Stimulated activated CD4-positive, alpha-beta T cell treated with anti-CD3 and anti-CD28 coated beads, Interleukin-12 subunit alpha, Interleukin-12 subunit beta, amount 100 ng/mL, for 24 hours (primary cell): ENCODE measurements around the gene PDE4D.
"Not testable (repeated sequence)": the region's sequence is repeated elsewhere in the genome, so short reads cannot be mapped to it uniquely, and the experiment has no call there.

Experiments
- DNase-seq, 2 experiments: peaks; one replicate each; pipeline ENCODE4 v3.0.0-alpha.2; 2020; ENCODE audit warnings: low read depth in 2 of 2

PDE4D gene

GRCh38 chr5:59471463-59471862, 422.1 kb downstream of the PDE4D start:
- no peak for DNase-seq

- no peak for DNase-seq
These were observed 425.6 kb downstream of the PDE4D start for GRCh38 chr5:59467969-59468368.

GRCh38 chr5:59466271-59466670, 427.3 kb downstream of the PDE4D start:
- no peak for DNase-seq

GRCh38 chr5:59464969-59465368, 428.6 kb downstream of the PDE4D start:
- no peak for DNase-seq

GRCh38 chr5:59463618-59464166, 429.8 kb downstream of the PDE4D start:
- DNase-seq: not testable (repeated sequence)

- DNase-seq: no peak
These were observed 430.6 kb downstream of the PDE4D start for GRCh38 chr5:59462956-59463355.

GRCh38 chr5:59460368-59461153, 433.0 kb downstream of the PDE4D start:
- no peak for DNase-seq

GRCh38 chr5:59458966-59459729, 434.4 kb downstream of the PDE4D start:
- DNase-seq: no peak

GRCh38 chr5:59458321-59458720, 435.2 kb downstream of the PDE4D start:
- DNase-seq: no peak

GRCh38 chr5:59449905-59450644, 443.5 kb downstream of the PDE4D start:
- no peak for DNase-seq

- DNase-seq: no peak
These were observed 447.2 kb downstream of the PDE4D start for GRCh38 chr5:59446356-59446755.

- DNase-seq: no peak
These were observed 447.8 kb downstream of the PDE4D start for GRCh38 chr5:59445741-59446140.

GRCh38 chr5:59439303-59439702, 454.2 kb downstream of the PDE4D start:
- DNase-seq: no peak

GRCh38 chr5:59437176-59437575, 456.4 kb downstream of the PDE4D start:
- DNase-seq: no peak

GRCh38 chr5:59436364-59437148, 457.0 kb downstream of the PDE4D start:
- DNase-seq: no peak

- no peak for DNase-seq
These were observed 460.4 kb downstream of the PDE4D start for GRCh38 chr5:59433174-59433573.

GRCh38 chr5:59430066-59430685, 463.4 kb downstream of the PDE4D start:
- no peak for DNase-seq

GRCh38 chr5:59428391-59428790, 465.1 kb downstream of the PDE4D start:
- DNase-seq: no peak

- DNase-seq: no peak
These were observed 469.0 kb downstream of the PDE4D start for GRCh38 chr5:59424515-59424914.

GRCh38 chr5:59423021-59423420, 470.5 kb downstream of the PDE4D start:
- no peak for DNase-seq
